HT-29 (cell line): ENCODE results near the gene TFF1. TPM values are rescaled to one million over a fixed set of nuclear protein-coding genes. Genes with fewer than 3 reads are reported as not detected.

Experiments
- DNase-seq: peaks from one replicate; pipeline ENCODE4 v3.0.0-alpha.2; 2015; ENCODE audit warnings: low spot score
- total RNA-seq: library from RNA; depleted of rRNA; stranded (reverse); fragments of >200 nt; shearing (Covaris generic); gene quantifications from 2 replicates; pipeline ENCODE4 v1.2.3, GENCODE V29; 2014

TFF1 gene
- total RNA-seq, 1 experiment from 2014 or later, result 4.6 TPM

DNA sequence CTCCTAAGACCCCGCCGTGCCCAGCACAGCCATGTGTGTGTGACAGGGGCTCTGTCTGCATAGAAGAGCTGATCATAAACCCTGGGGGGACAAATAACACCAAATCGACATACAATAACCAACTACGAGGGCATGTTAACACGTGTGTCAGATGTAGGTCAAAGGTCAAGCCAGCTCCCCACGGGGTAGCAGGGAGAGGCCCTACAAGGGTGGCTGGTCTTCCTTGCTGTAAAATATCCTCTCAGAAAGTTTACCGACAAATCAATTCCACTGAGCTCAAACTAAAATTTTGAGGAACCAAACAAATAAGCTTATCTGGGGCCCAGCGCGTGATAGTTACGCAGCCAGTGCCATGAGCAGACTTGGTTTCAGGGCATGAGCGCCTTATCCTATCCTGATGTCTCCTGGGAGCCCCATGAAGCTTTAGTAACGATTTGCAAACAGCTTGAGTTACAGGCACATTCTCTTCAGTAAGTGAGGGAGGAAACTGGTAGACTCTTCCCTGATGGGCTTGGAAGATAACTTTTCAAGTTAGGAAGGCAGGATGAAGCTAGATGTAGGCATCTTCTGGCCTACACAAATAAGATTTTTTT, 32.2 kb upstream of the TFF1 start:
- DNase-seq, result no peak

DNA sequence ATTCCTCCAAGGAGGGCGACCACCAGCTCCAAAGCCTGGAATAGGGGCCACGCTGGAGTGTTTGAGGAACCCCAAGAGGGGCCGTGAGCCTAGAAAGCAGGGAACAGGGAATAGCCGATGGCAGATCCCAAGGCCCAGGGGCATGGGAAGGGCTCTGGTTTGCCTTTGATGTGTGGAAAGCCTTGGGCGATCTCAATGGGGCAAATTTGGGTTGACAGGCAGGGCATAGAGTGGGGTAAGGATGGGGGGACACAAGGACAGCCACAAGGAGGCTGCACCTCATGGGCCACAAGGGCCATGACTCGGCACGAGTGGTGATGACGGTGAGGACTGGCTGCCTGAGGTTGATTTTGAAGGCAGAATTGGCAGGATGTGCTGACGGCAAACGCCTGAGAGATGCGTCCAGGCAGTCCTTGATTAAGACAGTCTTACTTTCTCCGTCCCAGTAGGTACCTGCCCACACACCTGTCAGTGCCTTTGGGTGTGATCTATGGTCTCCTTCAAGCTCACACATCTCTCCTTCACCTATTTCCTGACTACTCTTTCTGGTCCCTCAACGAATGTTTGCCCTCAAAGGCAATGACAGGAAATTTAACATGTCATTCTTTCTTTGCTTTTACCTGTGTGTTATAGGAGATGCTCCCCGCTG, 31.5 kb upstream of the TFF1 start:
- no peak for DNase-seq

DNA sequence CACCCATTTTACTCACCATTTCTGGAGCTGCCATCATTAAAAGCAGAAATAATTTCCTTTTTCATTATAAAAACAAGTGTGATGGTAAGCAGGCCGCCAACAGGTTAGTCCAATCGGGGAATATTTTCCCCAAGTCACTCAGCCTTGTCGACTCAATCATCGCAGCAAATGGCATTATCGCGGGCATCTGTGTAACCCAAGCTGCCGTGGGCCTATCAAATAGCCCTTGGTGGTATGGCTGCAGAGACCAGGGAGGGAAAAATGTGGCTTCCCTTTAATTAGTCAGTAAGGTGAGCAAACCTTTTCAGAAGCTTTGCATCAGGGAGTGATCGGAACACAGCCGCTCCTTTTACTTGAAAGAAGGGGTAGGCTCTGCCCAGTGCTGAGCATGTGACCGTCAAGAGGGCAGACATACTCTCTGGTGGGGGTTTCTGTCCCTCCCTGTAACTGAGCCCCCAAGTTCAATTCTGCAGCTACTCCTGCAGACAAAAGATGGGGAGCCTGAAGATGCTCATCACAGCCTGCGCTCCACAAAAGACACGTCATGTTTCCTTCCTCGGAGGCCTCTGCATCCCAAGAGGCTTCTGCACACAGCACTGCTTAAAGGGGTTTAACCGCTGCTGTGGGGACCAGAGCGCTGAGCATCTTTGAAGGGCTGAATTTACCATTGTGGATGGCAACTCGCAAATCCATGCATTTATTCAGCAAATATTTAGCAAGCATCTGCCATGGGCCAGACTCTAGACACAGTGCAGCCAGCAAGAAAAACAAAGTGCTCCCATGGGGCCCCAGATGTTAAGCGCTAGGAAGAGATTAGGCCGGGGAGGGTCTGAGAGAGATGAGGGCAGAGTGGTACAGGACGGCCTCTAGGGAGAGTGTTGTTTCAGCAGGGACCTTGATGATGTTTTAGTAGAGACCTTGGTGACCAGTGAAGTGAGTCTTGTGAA, 30.7 kb upstream of the TFF1 start:
- no peak for DNase-seq

DNA sequence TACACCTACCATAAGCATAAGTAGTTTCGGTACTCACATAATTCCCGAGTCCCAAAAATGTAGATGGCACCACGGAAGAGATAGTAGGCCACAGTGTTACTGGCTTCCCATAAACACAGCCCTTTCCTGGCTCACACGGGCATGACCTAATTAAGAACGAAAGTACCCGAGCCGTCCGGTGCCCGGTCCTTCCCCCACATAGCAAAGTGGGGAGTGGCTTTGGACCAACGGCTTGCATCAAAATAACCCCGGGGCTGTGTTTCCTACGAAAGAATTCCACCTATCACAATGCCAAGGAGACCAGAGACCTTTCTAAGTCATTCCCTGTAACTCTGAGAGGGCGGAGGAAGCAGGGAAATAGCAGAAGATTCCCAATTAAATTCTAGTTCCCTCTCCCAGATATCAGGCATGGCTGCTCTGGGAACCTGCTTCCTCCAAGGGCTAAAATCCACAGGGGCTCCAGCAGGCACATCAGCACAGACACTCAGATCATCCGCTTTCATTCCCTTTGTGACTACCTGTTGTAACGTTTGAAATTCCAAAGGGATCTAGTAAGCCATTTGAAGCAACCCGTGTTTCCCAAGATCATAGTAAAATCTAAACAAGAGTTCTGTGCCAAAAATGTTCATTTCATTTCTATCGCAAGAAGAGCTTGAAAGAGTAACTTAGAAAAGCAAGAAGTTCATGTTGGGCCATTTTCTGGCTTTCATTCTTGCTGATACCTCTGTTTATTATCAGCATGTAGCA, 29.7 kb upstream of the TFF1 start, which contains the start of gene TMPRSS3:
TSS of gene TMPRSS3 (minus strand) at position 148 of the 747 bp plus-strand sequence. CDS start 635 bp downstream, outside the sequence.
- DNase-seq, result no peak

DNA sequence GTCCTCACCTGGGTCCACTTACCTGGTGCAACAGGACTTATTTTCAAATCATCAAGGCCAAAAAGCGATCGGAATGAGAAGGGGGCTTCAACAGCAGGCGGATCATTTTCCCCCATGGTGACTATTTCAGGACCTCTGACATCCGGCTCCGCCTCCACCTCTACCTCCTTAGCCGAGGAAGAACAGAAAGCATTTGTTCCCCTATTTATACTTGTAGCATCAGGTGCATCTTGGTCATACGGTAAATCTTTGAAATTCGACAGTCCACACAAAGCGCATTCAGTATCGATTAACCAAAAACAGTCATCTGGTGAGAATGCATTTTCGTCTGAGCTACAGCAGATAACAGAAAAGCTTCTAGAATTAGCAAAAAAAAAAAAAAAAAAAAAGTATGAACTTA, 29.0 kb upstream of the TFF1 start:
- DNase-seq, result no peak

DNA sequence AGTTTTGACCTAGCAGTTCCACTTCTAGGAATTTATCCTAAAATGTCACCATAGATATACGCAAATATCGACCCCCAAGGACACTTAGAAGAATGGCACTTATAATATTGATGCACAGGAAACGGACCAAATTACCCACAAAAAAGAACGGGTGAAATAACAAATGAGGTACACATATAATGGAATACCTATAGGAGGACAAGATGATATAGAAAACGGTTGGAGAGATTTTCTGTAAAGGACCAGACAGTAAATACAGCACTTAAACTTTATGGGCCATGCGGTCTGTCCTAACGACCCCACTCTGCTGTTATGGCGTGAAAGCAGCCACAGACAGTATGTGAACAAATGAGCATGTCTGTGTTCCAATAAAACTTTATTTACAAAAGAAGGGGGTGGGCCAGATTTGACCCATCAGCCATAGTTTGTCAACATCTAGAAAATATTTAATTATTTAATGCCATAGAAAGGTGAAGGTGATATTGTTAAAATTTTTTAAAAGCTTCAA, 27.2 kb upstream of the TFF1 start:
- DNase-seq, result no peak

DNA sequence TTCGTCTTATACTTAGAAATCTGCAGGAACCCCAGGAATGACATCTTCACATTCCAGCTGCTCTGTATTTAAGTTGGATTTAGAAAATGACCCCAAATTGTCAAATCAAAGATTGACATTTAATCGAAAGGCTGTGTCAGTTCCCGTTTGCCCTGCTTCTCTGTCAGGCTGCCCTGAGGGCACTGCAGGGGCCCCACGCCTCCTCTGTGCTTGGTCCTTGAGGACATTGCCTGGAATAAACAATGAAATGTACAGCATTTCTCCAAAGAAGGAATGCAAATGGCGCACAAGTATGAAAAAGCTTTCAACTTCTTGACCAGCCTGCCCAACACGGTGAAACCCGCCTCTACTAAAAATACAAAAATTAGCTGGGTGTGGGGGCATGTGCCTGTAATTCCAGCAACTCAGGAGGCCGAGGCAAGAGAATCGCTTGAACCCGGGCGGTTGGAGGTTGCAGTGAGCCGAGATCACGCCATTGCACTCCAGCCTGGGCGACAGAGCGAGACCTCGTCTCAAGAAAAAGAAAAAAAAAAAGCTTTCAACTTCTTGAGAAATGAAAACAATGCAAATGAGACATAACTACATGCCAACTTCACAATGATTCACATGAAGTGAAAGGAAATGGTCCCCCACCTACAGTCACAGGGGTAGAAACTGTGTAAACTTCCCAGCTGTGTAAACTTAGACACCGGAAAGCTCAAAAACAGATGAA, 26.6 kb upstream of the TFF1 start:
- no peak for DNase-seq

DNA sequence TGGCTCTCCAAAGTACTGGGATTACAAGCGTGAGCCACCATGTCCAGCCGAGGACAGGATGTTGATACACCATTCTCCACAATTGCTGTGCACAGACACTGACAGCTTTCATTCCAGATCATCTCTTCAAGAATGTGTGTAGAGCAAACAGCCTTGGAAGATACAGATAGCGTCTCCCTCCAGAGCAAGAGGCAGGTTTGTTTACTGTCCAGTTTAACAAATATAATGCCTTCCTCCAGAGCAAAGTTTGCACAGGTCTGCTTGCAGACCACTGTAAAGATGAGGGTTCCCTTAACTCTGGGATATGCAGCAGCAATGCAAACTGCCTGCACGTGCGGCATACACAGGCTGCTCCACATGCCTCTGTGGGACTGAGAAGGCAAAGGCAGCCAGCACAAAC, 25.0 kb upstream of the TFF1 start:
- no peak for DNase-seq

DNA sequence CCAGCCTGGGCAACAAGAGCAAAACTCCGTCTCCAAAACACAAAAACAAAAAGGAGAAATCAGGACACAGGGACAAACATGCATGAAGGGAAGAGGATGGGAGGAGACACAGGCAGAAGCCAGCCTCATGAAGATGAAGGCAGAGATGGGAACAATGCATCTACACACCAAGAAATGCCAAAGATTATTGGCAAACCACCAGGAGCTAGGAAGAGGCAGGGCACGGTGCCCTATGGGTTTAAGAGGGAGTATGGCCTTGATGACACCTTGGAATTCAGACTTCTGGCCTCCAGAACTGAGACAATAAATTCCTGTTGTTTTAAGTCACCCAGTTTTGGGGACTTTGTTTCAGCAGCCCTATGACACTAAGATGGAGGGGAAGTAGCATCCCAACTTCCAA, 24.4 kb upstream of the TFF1 start:
- no peak for DNase-seq

DNA sequence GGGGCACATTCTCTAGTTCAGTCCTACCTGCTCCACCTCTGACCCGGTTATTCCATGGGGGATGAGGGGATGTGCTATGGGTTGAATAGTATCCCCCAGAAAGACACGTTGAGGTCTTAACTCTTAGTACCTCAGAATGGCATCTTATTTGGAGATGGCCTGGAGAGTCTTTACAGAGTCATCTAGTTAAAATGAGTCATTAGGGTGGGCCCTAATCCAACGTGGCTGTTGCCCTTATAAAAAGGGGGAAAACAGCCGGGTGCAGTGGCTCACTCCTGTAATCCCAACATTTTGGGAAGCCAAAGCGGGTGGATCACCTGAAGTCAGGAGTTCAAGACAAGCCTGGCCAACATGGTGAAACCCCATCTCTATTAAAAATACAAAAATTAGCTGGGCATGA, 23.9 kb upstream of the TFF1 start:
- DNase-seq, result no peak

DNA sequence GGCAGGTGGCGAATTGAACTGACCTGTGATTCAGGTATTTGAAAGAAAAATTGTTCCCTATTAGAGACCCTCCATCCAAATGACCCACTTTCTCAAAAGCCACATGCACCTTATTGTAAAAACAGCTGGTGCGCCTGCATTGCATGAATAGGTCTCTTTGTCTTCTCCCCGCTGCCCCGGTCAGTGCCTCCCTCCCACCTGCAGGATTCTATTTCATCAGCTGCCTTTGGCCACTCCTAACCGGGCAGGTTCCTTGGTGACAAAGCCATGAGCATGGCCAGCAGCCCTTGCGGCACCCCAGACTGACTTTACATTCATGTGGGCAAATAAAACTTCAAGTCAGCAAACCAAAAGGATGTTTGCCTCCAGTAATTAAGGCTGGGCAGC, 23.1 kb upstream of the TFF1 start:
- peak; percentile 65 for DNase-seq

DNA sequence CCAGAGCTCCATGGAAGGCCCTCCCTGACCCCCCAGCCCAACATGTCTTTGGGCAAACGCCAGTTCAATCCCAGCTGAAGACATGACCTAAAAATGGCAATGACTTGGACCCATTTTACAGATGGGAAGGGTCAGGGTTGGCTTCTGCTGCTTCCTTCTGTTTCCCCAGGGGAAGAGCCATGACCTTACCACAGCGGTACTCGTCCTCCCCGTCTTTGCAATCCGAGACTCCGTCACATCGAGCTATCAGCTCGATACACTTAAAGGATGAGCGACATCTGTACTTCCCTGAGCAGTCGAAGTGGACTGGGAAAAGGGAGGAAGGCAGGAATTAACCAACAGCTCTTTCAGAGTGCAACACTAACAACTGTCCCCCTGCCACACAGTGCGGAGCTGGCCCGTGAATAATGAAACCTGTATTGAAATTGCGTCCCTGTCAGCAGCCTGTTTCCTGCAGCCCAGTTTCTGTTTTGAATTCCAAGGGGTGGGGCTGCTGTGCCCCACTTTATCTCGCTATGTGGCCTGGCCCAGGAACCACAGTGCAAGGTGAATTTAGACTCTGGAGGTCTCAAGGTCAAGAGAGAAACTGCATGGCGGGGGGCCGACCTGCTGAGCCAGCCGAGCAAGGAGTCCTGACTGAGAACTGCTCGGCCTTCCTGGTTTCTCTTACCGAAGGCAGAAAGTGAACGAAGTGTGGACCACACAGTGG, 22.6 kb upstream of the TFF1 start:
- peak; percentile 38 for DNase-seq

DNA sequence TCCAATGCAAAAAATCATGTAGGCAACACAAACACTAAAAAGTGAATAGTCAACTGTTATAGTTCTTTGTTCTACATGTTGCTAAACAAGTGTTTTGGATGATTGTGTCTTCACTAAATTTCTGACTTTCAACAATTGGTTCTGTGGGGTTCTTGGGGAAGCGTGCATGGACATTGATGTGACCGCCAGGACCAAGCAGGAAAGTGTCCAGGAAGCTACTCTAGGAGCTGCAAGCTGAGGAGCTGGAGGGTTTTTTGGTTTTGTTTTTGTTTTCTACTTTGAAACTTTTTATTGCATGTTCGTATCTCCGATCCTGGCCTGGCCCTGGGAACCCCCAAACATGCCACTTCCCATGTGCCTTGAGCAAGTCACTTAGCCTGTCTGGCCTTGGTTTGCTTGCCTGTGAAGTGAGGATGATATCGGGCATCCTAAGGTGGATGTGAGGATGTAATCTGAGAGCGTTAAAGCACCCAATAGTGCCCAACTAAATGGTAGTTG, 21.6 kb upstream of the TFF1 start:
- no peak for DNase-seq

DNA sequence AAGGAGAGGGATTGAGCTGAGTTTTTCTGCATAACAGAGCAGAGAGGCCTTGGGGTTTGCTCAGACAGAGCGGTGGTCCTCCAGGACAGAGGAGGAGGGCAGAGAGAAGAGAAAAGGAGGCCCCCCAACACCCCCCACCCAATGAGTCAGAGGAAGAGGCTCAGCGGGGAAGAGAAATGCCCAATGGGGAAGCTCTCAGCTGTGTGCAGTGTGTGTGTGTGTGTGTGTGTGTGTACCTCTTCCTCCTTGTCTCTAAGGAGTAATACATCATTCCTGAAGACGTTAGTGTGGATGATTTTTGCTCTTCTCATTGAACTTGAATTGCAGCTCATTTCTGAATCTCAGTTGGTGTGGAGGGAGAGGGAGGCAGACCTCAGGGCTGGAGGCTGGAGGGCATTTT, 20.8 kb upstream of the TFF1 start:
- no peak for DNase-seq

DNA sequence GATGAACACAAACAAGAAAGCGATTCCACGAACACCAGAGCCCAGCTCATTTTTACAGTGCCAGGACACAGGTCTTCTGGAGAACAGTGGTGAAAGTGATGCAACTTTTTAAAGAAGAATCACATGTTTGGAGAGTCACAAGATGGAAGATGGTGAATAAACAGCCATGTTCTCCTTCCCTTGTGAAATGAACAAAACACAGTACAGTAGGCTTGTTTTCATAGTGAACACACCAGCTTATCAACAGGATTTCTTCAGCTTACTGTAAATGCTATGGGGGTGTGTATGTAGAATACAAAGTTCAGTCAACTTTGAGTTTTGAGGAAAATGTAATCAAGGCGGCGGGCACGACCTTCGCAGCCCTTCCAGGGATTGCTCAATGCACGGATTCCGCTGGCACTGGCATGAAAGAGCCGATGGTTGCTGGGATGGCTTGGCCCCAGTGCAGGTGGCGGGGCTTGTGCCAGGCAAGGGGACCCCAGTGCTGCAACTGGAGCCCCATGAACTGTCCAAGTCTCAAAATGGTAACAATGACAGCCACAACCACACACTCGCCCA, 19.8 kb upstream of the TFF1 start:
- no peak for DNase-seq

DNA sequence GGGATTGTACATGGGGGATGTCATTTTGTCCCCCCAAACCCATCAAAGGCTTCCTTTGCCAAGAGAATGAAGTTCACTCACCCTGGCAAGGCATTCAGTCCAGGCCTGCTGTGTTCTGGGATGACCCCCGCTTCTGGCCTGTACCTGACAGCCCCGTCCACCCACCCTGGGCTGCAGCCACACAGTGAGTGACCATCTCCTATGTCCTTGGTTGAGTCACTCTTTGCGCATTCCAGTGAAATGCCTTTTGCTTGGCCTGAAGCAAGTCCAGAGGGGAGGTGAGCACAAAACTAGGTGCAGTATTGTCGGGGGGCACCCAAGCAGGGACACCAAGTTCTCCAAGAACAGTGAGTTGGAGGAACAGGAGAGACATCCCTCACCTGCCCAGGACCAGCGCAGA, 19.3 kb upstream of the TFF1 start:
- DNase-seq, result no peak

DNA sequence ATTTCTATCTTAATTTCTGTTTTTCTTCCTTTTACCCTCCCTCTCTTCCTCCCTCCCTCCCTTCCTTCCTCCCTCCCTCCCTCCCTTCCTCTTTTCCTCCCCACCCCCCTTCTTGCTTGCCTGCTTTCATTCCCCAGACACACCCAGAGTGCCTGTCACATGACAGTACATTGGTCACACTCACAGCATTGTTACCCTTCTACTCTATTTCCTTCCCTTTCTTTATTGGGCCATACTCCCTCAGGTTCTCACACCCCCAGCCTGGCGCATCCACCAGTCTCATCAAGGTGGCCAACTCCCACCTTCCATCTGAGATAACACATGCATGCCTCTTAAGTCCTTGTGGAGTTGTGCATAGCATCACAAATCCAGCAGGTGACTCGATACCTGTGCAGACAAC, 18.7 kb upstream of the TFF1 start:
- DNase-seq, result no peak

DNA sequence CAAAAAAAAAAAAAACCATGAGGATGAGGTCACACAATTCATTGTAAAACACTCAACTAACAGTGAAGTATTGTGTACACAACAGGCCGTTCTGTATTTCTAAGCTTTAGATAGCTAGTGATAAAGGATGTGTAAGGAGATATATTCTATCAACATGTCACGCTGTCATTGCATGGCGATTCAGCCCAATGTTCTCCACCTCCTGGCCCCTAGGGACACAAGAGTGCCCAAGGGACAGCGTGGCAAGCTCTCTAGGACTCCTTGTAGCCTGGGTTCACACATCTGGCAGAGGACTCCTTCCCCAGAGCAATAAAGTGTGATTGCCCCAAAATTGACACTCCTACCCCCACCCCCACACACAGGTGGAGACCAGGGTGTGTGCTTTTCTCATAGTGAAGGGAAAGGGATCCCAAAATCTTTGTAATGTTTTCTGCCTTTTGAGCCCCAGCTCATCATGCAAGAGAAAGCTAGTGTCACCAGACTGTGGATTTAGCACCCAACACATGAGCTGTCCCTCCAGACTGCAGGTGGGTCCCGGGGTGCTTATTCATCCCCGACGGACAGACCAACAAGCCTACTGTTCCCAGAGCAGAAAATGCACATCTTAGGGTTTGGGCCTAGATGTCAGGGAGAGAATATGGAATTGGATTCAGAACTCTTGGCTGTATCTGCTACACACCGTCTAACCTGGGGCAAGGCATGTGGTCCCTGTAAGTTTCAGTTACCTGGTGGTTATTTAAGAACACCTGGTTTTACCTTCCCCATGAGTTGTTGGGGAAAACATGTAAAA, 18.0 kb upstream of the TFF1 start:
- DNase-seq, result no peak

DNA sequence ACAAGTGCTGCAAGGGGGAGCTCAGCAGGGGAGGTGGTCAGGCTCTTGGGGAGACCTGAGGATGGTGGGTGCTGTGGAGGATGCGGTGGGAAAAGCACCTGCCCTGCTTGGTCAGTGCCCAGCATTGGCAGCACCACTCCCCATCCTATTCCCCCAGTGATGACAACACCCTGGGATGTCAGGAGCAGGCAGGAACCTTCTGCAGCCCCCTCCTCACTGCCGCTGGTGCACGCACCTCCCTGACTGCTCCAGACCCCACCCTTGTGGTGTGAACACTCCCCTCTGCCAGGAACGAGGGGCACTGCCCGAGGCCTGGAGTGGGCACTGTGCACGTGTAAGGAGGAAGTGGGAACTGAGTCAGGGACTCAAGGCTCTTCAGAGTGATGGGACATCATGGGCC, 17.0 kb upstream of the TFF1 start:
- no peak for DNase-seq
